ENCODE measurements around the gene STK17A.

The STK17A gene

DNA sequence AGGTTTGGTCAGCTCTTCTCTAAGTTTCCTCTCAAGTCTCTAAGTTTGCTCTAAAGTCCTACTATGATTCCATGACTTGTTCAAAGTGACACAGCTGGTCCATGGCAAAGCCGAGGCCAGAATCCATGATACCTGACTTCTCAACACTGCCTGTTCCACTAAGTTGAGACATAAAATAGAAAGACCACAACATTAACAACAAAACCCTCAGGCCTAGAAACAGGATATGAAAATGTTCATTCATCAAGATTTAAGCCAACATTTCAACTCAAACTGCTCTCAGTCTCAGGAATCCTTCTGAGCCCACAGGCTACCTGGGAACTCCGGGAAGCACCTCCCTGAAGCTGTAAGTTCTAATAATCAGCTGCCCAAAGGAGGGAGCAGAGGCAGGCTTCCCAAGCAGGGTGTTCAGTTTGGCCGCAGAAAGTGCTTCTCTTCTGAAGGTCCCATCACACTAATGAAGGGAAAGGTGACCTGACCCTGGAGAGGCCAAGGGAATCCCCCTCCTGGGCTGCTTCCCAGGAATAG, 62.9 kb downstream of the STK17A start:
- no peak overlapping the region for H3K9ac ChIP-seq (ENCODE audit: low read depth, low read length)
- no peaks in the 10 kb centered on the region for H3K9me3 ChIP-seq (ENCODE audit: control insufficient read depth, insufficient read depth, low read length)
- peaks cover 53% of the 10 kb centered on the region for H3K4me1 ChIP-seq (ENCODE audit: insufficient read depth, low read length)
- H3K36me3 ChIP-seq (ENCODE audit: insufficient read depth, low read length), result peaks cover 2% of the 10 kb centered on the region; the same call in 1 of the 2 replicates

DNA sequence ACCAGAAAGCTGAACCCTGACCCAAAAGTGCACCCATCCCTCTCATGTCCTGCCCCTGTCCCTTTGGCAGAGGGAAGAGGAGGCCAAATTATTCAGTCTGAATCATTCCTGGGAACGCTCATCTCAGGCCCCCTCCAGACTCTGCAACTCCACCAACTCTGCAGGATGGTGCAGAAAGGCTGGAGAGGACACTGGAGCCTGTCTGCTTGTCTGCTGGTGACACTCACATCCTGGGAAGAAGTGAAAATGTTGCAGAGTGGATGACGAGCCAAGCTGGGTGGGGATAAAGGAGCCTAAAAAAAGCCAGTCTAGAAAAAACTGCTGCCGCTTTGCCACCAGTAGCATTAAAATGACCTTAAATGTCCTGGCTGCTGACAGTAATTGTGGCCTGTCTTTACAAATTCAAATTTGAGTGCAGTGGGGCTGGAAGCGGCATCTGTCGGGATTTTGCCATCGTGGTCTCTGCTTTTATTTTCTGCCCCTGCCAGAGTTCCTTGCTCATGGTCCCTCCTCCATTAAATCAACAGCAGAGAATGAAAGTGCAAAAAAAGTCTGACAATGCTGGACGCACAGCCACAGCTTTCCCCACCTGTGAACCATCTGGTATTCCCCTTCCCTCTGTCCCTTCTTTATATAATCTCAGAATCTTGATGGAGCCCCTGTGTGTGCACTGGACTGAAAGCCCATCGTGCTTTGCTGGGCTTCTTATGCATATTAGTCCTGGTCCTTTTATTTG, 63.9 kb downstream of the STK17A start:
- Histone ChIP-seq H3K4me1 (ENCODE audit: insufficient read depth, low read length) (peaks cover 59% of the 10 kb centered on the region), H3K9me3 (ENCODE audit: control insufficient read depth, insufficient read depth, low read length) (no peaks in the 10 kb centered on the region), H3K9ac (ENCODE audit: low read depth, low read length) (no peak overlapping the region; the same call in 1 of the 2 replicates), H3K36me3 (ENCODE audit: insufficient read depth, low read length) (no peaks in the 10 kb centered on the region; the same call in 1 of the 2 replicates)

DNA sequence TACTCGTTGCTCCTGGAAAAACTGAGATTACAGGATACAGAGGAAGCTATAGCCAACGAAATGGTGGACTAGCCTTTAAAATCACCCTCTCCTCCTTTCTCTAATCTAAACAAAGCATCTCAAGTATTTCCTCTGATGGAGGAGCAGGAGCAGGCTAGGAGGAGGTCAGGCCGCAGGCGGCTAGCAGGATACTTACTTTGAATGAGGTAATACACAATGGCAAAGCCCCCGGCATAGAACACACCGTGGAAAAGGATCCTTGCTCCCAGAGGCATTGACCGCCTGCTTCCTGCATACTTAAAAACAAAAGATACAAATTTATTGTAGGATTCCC, 64.4 kb downstream of the STK17A start:
- Histone ChIP-seq H3K36me3 (ENCODE audit: insufficient read depth, low read length) (no peaks in the 10 kb centered on the region; the same call in 1 of the 2 replicates), H3K9ac (ENCODE audit: low read depth, low read length) (no peak overlapping the region; the same call in 1 of the 2 replicates), H3K4me1 (ENCODE audit: insufficient read depth, low read length) (peaks cover 59% of the 10 kb centered on the region), H3K9me3 (ENCODE audit: control insufficient read depth, insufficient read depth, low read length) (no peaks in the 10 kb centered on the region)

DNA sequence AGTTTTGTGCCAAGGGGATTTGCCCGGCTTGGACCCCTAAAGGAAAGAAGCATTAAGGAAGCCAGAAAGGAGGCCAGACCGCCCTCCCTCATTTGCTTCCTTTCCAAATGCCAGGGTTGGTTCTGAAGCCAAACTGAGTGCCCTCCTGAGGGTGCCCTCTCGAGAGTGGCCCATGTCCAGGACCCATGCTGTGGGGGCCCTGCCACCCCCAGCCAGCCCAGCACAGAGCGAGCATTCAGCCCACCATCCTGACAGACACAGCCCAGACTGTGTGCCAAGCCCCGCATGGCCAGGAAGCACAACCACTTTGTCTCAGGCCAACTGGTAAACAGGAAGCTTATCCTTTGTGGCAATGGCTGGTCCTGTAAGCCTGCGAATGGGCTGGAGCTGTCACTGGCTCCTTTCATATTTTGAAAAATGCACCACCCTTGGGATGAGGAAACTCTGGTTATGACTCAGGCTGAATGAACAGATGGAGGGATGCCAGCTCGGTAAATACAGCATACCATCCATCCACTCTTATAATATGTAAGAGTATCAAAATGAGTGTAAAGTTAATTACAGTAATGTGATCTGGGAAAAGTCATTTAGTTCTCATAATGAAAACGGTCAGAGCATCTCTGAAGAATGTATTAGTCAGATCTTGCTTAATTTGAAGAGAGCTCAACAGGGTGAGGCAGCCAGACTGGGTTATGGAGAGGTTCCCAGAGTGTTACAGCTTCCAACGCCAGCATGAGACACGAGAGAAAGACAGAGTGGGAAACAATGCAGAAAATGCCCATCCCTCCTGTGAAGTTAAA, 65.0 kb downstream of the STK17A start:
- H3K9me3 ChIP-seq (ENCODE audit: control insufficient read depth, insufficient read depth, low read length), result no peaks in the 10 kb centered on the region
- no peaks in the 10 kb centered on the region; the same call in 1 of the 2 replicates for H3K36me3 ChIP-seq (ENCODE audit: insufficient read depth, low read length)
- H3K4me1 ChIP-seq (ENCODE audit: insufficient read depth, low read length), result peaks cover 59% of the 10 kb centered on the region
- no peak overlapping the region for H3K9ac ChIP-seq (ENCODE audit: low read depth, low read length)

DNA sequence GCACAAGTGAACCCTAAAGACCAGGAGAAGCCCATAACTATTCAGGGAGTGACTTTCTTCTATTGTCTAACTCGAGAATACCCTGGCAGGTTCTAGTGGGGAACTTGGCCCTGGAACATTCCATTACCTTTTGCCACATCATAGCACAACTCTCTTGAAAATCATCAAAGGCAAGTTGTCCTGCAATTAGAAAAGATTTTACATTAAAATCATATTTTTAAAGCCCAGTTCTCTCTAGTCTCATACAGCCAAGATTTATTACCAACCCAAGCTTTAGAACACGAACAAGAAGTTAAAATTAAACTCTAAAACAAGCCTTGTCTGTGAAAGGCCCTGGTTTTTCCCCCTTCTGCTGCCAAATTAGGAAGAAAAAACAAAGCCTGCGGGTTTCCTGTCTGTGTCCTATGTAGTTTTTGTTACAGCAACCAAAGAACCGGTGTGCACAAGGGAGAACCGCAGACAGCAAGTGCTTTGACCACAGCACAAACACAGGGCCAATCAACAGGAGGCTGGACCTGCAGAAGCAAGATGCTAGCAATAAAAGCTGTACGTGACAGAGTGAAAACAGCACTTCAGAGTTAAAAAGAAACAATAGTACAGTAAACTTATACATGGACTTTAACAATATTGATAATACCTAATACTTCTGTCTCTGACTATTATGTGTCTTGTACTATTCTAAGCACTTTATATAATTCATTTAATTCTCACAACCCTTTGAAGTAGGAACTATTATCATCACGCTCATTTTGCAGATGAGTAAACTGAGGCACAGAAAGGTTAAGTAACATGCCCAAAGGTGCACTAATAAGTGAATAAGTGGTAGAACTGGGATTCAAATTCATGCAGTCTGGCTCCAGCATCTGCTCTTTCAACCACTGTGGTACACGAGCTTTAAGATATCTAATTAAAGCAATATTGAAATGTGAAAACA, 65.8 kb downstream of the STK17A start:
- Histone ChIP-seq H3K36me3 (ENCODE audit: insufficient read depth, low read length) (no peaks in the 10 kb centered on the region; the same call in 1 of the 2 replicates), H3K4me1 (ENCODE audit: insufficient read depth, low read length) (peaks cover 59% of the 10 kb centered on the region), H3K9ac (ENCODE audit: low read depth, low read length) (no peak overlapping the region), H3K9me3 (ENCODE audit: control insufficient read depth, insufficient read depth, low read length) (no peaks in the 10 kb centered on the region)

DNA sequence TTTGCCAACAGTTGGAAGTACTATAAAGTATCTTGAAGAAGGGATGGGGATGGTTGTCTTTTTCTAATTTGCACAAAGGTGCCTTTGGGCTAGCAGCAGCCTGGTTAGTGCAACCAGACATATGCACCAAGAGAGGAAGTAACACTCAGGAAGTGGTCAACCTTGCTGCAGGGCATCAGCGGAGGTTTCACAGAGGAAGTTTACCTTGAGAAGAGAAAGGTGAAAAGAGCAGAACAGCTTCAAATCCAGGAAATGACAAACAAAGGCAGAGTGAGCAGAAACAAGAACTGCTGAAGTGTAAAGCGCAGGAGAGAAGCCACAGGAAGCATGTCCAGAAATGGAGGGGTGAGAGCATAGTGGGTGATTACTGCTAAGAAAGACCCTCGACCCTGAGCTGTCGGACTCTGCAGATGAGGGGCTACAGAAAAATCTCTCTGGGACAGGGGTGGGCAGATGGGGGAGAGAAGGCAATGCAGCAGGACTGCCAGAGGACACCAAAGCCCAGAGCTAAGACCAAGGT, 66.9 kb downstream of the STK17A start:
- Histone ChIP-seq H3K9me3 (ENCODE audit: control insufficient read depth, insufficient read depth, low read length) (no peaks in the 10 kb centered on the region), H3K36me3 (ENCODE audit: insufficient read depth, low read length) (no peaks in the 10 kb centered on the region; the same call in 1 of the 2 replicates), H3K4me1 (ENCODE audit: insufficient read depth, low read length) (peaks cover 65% of the 10 kb centered on the region), H3K9ac (ENCODE audit: low read depth, low read length) (no peak overlapping the region)

DNA sequence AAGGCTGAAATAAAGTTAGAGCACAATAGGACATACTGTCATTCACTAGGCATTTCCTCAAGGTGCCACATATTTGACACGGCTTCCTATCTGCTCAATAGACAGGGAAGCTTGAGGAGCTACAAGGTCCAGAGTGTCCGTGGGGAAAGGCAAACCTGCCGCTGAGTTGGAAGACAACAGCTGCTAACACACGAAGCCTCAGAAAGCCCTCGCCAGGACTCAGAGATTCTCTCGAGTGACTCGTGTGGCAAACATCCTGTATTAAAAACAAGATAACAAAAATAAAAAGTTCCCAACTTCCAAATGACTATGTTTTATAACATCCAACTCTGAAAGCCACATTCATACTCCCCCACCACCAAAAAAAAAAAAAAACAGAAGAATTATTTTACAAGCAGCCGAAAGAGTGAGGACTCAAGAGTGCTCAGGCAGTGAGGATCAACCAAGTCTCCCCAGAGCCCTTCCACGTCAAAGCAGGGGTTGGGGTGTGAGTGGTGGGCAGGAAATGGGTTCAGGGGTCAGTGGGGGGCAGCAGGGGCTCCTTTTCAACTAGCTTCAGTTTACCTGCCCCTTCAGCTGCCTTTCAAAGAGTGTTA, 67.6 kb downstream of the STK17A start:
- H3K4me1 ChIP-seq (ENCODE audit: insufficient read depth, low read length), result peaks cover 61% of the 10 kb centered on the region
- no peaks in the 10 kb centered on the region for H3K9me3 ChIP-seq (ENCODE audit: control insufficient read depth, insufficient read depth, low read length)
- H3K9ac ChIP-seq (ENCODE audit: low read depth, low read length), result no peak overlapping the region
- H3K36me3 ChIP-seq (ENCODE audit: insufficient read depth, low read length), result no peaks in the 10 kb centered on the region; the same call in 1 of the 2 replicates

DNA sequence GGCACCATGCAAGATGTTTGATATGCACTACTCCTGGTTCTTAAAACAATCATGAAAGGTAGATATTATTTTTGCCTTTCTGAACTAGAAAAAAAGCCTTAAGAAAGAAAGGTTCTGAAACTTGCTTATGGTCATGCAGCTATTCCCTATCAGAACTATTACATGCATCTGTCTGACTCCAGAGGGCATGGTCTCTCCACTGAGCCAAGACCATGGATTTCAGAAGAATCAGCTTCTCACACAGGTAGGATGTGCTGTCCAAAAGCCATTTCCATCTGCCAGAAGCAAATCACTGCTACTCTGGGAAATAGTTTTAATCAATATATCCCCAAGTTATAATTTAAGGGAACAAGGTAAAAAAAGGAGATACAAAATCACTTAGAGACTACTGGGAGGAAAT, 69.5 kb downstream of the STK17A start:
- no peaks in the 10 kb centered on the region for H3K9me3 ChIP-seq (ENCODE audit: control insufficient read depth, insufficient read depth, low read length)
- H3K9ac ChIP-seq (ENCODE audit: low read depth, low read length), result no peak overlapping the region
- peaks cover 44% of the 10 kb centered on the region for H3K4me1 ChIP-seq (ENCODE audit: insufficient read depth, low read length)
- H3K36me3 ChIP-seq (ENCODE audit: insufficient read depth, low read length), result no peaks in the 10 kb centered on the region; the same call in 1 of the 2 replicates

DNA sequence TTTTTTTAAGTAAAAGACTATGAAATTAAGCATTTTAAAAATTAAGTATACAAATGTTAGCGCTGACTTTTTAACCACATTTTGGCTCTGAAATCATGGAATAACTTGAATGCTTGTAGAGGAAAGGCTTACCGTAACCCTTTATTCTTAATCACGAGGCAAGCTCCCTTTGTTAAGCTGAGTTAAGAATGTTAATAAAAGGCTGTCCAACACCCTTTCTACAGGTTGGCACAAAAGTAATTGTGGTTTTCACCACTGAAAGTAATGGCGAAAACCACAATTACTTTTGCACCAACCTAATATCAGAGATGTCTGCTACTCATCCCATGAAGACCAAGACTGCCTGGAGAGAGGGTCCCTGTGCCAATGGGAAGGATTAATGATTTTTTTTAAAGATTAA, 70.6 kb downstream of the STK17A start:
- no peaks in the 10 kb centered on the region for H3K9me3 ChIP-seq (ENCODE audit: control insufficient read depth, insufficient read depth, low read length)
- H3K4me1 ChIP-seq (ENCODE audit: insufficient read depth, low read length), result peaks cover 38% of the 10 kb centered on the region
- no peaks in the 10 kb centered on the region; the same call in 1 of the 2 replicates for H3K36me3 ChIP-seq (ENCODE audit: insufficient read depth, low read length)
- H3K9ac ChIP-seq (ENCODE audit: low read depth, low read length), result no peak overlapping the region

DNA sequence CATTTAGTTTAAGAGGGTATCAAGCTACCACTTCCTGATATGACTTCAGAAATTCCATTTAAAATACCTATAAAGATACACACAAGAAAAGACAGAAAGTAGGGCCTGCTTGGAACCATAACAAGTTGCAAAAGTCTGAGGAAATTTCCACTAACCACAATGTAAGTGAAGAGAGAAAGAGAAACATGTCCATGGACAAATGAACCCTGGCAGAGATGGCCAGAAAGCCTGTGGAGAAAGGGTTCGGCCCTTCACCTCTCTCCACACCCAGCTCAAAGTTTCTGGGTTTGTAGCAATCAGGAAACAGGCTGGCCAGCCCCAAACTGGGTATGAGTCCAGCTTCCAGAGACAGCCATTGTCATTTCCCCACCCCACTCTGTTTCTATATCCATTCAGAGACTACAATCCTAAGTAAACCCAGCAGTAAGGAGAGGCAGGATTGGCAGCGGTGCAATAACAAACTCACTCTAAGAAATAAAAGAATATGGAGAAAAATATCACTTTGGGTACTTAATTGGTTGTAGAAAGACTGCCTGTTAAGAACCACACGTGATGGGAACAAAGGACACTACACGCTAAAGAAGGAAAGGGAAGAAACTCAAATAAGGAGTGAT, 71.1 kb downstream of the STK17A start:
- no peak overlapping the region for H3K9ac ChIP-seq (ENCODE audit: low read depth, low read length)
- peaks cover 38% of the 10 kb centered on the region for H3K4me1 ChIP-seq (ENCODE audit: insufficient read depth, low read length)
- no peaks in the 10 kb centered on the region for H3K9me3 ChIP-seq (ENCODE audit: control insufficient read depth, insufficient read depth, low read length)
- no peaks in the 10 kb centered on the region; the same call in 1 of the 2 replicates for H3K36me3 ChIP-seq (ENCODE audit: insufficient read depth, low read length)

DNA sequence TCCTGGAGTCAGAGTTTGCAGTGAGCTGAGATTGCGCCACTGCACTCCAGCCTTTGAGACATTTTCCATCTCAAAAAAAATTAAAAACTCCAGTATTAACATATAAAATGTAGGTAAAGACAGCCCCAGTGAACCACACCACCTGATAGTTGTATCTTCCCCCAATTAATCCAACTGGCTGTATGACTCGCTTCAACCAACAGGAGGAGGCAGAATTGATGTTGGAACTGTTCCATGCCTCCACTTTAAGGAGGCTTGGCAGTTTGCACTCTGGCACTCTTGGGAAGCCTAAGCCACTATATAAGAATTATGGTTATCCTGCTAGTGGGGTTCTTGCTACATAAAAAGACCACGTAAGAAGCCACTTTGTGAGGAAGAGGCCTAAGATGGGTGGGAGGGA, 72.7 kb downstream of the STK17A start:
- Histone ChIP-seq H3K9ac (ENCODE audit: low read depth, low read length) (no peak overlapping the region), H3K4me1 (ENCODE audit: insufficient read depth, low read length) (peaks cover 38% of the 10 kb centered on the region), H3K36me3 (ENCODE audit: insufficient read depth, low read length) (no peaks in the 10 kb centered on the region), H3K9me3 (ENCODE audit: control insufficient read depth, insufficient read depth, low read length) (no peaks in the 10 kb centered on the region)

DNA sequence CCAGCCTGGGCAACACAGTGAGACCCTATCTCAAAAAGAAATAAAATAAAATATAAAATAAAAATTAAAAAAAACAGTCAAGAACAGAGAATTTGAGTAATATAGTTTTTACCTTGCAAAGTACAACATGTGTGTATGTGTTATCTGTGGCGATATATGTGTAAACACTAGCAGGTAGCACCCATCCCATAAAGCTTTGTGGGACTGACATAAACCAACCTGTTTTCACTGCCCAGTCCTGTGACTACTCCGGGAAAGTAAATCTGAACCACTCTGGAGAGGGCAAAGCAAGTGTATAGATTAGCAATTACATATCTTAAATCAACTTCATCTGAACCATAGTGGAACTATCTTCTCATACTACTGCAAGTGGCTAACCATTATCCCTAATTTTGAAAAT, 74.1 kb downstream of the STK17A start:
- H3K9ac ChIP-seq (ENCODE audit: low read depth, low read length), result no peak overlapping the region
- no peaks in the 10 kb centered on the region for H3K36me3 ChIP-seq (ENCODE audit: insufficient read depth, low read length)
- peaks cover 36% of the 10 kb centered on the region for H3K4me1 ChIP-seq (ENCODE audit: insufficient read depth, low read length)
- H3K9me3 ChIP-seq (ENCODE audit: control insufficient read depth, insufficient read depth, low read length), result no peaks in the 10 kb centered on the region

All from ES-I3 (cell line).